Right lobe of liver (tissue), 6 donors: Measurements from ENCODE around the gene IQSEC3. TPM values are rescaled to one million over a fixed set of nuclear protein-coding genes. Genes with fewer than 3 reads are reported as not detected.
A peak's percentile ranks its signal among the peaks of the same experiment; 100 is the strongest.

Experiments
- ATAC-seq, 4 donors: fragments of 200-7000 bp; cut with Tn5 transposase; one replicate each; pipeline ENCODE4 v1.9.1; 2020; ENCODE audit warnings: mild to moderate bottlenecking in 4 of 4, moderate library complexity in 4 of 4
- DNase-seq, 3 donors: peaks; one replicate each; pipeline ENCODE4 v3.0.0-alpha.2; 2020
- H3K27ac ChIP-seq, 3 donors: fragments of 200-600 bp; one replicate each; pipeline ENCODE4 v1.8.0; 2022
- H3K27me3 ChIP-seq, 2 donors: fragments of 200-600 bp; one replicate each; pipeline ENCODE4 v1.8.0; 2022
- H3K36me3 ChIP-seq, 4 donors: fragments of 200-600 bp; sonication (generic) in 1 of 4; one replicate each; pipeline versions ENCODE4 v1.5.1 to v1.8.0; 2017 to 2022; ENCODE audit warnings: control low read depth in 1 of 4
- H3K4me1 ChIP-seq, 4 donors: fragments of 200-600 bp; sonication (generic) in 1 of 4; one replicate each; pipeline versions ENCODE4 v1.5.1 to v1.8.0; 2017 to 2022; ENCODE audit warnings: control low read depth in 1 of 4
- H3K4me3 ChIP-seq, 3 donors: fragments of 200-600 bp; one replicate each; pipeline ENCODE4 v1.8.0; 2022
- H3K9me3 ChIP-seq, 4 donors: fragments of 200-600 bp; sonication (generic) in 1 of 4; one replicate each; pipeline versions ENCODE4 v1.5.1 to v1.8.0; 2017 to 2022; ENCODE audit warnings: control low read depth in 1 of 4
- CTCF ChIP-seq, 4 donors: fragments of 200-600 bp in 3 of 4; fragments of 450-650 bp in 1 of 4; IDR thresholded peaks; one replicate each; pipeline versions ENCODE4 v1.5.1 to v1.8.0; 2016 to 2022; ENCODE audit warnings: antibody characterized with exemption in 4 of 4, mild to moderate bottlenecking in 2 of 4
- POLR2A ChIP-seq: fragments of 450-650 bp; IDR thresholded peaks from one replicate; pipeline ENCODE4 v1.6.1; 2017; ENCODE audit warnings: antibody characterized with exemption, mild to moderate bottlenecking
- WGBS: methylation state at CpG from one replicate; pipeline ENCODE4 v1.1.6; 2018; ENCODE audit warnings: low coverage, low lambda C conversion rate; ENCODE audit not compliant: insufficient coverage; ENCODE audit errors: missing lambda C conversion rate; 5-methylcytosine and 5-hydroxymethylcytosine counted together
- intact Hi-C, 2 donors: fragments of 100-400 bp; cut with DNase I; formaldehyde crosslinking; loops; one replicate each; pipeline versions ENCODE4 v1.11.2 to v1.14.1; 2022
- total RNA-seq, 6 experiments: library from RNA; depleted of rRNA in 2 of 6; stranded (reverse); fragments of >200 nt in 2 of 6; fragmentation: NEBNext Ultra II Directional in 3 of 6; extraction: Animal tissue kit (Norgen Biotek cat#: 25700) in 3 of 6; gene quantifications; one replicate each; pipeline versions ENCODE4 v1.1.0 to v1.2.4, GENCODE V29; 2016 to 2023
- donor health status: DM: no; HTN: yes; CAD: no.
- donor health status: DM: no; HTN: no; CAD: no.
- donor health status: DM: no; HTN: no; CAD: no.
- donor health status: DM: no; HTN: yes; CAD: no.
- donor health status: DM: no; HTN: yes; CAD: no.

The IQSEC3 gene
- total RNA-seq, 6 experiments from 2014 or later, result 0.05 to 0.64 (median 0.15) TPM; not detected in 1

GRCh38 chr12:162467-163307, 96.1 kb downstream of the IQSEC3 start:
- 73% methylated on average over 10 of the region's 18 CpGs for WGBS
- intact Hi-C loops, result no loop called here
- no peak for ATAC-seq
- H3K9me3 ChIP-seq, result no peaks in the 10 kb centered on the region
- H3K36me3 ChIP-seq, result no peaks in the 10 kb centered on the region
- no peaks in the 10 kb centered on the region for H3K27me3 ChIP-seq
- TF ChIP-seq CTCF (IDR thresholded peaks at IDR 0.05) (no peak), POLR2A (no peak)
- H3K27ac ChIP-seq, result no peak overlapping the region
- peak in 1 of 3 donors; percentile 33 for DNase-seq
- peaks cover 0 to 12% (median 2%) of the 10 kb centered on the region in 4 donors for H3K4me1 ChIP-seq
- H3K4me3 ChIP-seq, result no peak overlapping the region

GRCh38 chr12:163406-163986, 96.9 kb downstream of the IQSEC3 start:
- peaks cover 0 to 12% (median 2%) of the 10 kb centered on the region in 4 donors for H3K4me1 ChIP-seq
- ATAC-seq (no peak), DNase-seq (peak in 1 of 3 donors; percentile 39)
- no peak overlapping the region for H3K27ac ChIP-seq
- H3K27me3 ChIP-seq, result no peaks in the 10 kb centered on the region
- H3K4me3 ChIP-seq, result no peak overlapping the region
- WGBS, result 90% methylated on average over 12 of the region's 26 CpGs
- H3K36me3 ChIP-seq, result no peaks in the 10 kb centered on the region
- TF ChIP-seq POLR2A (no peak), CTCF (IDR thresholded peaks at IDR 0.05) (no peak)
- intact Hi-C loops, result no loop called here
- H3K9me3 ChIP-seq, result no peaks in the 10 kb centered on the region

GRCh38 chr12:164207-164606, 97.6 kb downstream of the IQSEC3 start:
- Histone ChIP-seq H3K9me3 (no peaks in the 10 kb centered on the region), H3K4me1 (peaks cover 0 to 12% (median 2%) of the 10 kb centered on the region in 4 donors), H3K27ac (no peak overlapping the region), H3K36me3 (no peaks in the 10 kb centered on the region), H3K27me3 (no peaks in the 10 kb centered on the region), H3K4me3 (no peak overlapping the region)
- intact Hi-C loops, result no loop called here
- DNase-seq, result peak in 1 of 3 donors; percentile 33
- TF ChIP-seq POLR2A, result no peak
- TF ChIP-seq CTCF (IDR thresholded peaks at IDR 0.05), result no peak
- WGBS, result no CpG with 5 or more reads among the region's 7 CpGs
- no peak for ATAC-seq

- TF ChIP-seq POLR2A (no peak), CTCF (IDR thresholded peaks at IDR 0.05) (no peak)
- no peak overlapping the region for H3K4me3 ChIP-seq
- no peaks in the 10 kb centered on the region for H3K36me3 ChIP-seq
- no peaks in the 10 kb centered on the region for H3K9me3 ChIP-seq
- 94% methylated on average over 5 of the region's 15 CpGs for WGBS
- H3K27me3 ChIP-seq, result no peaks in the 10 kb centered on the region
- intact Hi-C loops, result no loop called here
- ATAC-seq (no peak), DNase-seq (peak in 1 of 3 donors; percentile 50)
- peaks cover 0 to 12% (median 2%) of the 10 kb centered on the region in 4 donors for H3K4me1 ChIP-seq
- no peak overlapping the region for H3K27ac ChIP-seq
These were observed 99.3 kb downstream of the IQSEC3 start for GRCh38 chr12:165862-166368.
